NCI-H82 treated with DMSO at 0.1 percent for 48 hours (cell line): Measurements from ENCODE around the gene CLIC5.

ENCODE experiments used
- DNase-seq: peaks from one replicate; lab custom pipeline; 2025; ENCODE audit not compliant: unreplicated experiment; lab: John Stamatoyannopoulos, UW

CLIC5 gene

DNA sequence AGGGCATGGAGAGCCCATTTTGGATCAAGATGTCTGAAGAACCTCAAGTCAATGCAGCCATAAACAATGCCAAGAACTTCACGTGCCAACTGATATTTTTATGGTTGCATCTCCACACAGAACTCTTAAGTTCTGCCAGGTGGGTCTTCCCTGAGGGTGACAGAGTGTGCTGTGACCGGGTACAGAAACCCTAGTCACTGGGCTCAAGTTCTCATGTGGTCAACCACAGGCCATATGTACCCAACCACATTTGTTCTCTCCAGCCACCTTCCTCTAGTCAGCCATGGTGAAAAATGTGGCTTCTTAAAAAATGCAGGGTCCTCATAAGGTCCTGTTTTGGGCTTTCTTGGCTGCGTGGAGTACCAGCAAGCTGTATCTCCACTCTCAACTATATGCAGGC lies 48.9 kb downstream of the CLIC5 start:
- no peak for DNase-seq

- DNase-seq, result no peak
Measured at GRCh38 chr6:45966340-45966739, 49.3 kb downstream of the CLIC5 start.

- no peak for DNase-seq
Measured at GRCh38 chr6:45965792-45966191, 49.9 kb downstream of the CLIC5 start.

DNA sequence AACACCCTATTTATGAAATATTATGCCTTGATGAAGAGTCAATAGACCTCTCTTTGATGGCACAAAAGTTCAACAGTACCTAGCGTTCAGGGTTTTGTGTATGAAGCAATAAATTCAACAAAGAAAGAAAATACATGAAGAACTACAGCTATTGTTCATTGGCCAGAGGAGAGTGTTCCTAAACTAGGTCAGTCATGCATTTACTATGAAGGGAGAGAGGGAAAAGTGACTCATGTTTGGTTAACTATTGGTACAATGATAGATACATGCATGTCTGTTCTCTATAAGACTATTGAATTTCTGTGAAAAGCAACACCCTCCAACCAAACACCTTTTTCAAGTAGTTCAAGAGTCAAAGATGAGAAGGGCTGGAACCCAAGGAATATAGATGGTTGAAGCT lies 50.7 kb downstream of the CLIC5 start:
- DNase-seq, result no peak

GRCh38 chr6:45964300-45964699 lies 51.4 kb downstream of the CLIC5 start:
- no peak for DNase-seq

DNA sequence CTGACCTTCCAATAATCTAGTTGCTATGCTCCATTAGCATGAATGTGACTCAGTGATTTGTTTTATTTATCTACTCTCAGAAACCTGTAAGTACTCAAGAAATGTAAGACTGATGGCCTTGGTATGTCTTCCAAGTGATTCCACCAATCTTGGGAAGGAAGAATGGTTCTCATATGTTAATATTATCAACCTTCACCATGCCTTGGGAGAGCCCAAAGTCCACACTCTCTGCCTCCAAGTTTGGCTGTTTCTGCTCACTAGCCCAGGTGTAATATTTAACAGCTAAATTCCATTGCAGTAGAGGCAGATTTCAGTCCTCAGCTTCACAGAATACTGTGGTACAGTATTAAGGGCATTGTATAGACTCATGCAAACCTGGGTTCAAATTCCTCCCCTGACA lies 51.8 kb downstream of the CLIC5 start:
- no peak for DNase-seq

DNA sequence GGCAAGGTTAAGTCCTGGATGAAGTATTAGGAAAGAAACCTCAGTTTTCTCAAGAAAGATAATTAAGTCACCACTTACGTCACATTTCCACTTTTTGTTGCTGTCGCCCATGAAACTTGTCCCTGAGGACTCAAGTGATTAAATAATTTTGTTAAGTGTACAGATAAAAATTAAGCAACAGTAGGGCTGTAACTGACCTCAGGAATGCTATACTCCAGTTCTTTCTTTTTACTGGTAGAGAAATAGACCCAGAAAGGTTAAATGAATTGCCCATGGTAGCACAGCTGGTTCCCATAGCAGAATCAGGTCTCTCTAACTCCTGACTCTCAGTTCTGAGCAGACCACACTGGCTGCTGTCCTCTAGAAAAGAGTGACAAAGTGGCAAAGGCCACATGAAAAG lies 54.5 kb downstream of the CLIC5 start:
- no peak for DNase-seq

DNA sequence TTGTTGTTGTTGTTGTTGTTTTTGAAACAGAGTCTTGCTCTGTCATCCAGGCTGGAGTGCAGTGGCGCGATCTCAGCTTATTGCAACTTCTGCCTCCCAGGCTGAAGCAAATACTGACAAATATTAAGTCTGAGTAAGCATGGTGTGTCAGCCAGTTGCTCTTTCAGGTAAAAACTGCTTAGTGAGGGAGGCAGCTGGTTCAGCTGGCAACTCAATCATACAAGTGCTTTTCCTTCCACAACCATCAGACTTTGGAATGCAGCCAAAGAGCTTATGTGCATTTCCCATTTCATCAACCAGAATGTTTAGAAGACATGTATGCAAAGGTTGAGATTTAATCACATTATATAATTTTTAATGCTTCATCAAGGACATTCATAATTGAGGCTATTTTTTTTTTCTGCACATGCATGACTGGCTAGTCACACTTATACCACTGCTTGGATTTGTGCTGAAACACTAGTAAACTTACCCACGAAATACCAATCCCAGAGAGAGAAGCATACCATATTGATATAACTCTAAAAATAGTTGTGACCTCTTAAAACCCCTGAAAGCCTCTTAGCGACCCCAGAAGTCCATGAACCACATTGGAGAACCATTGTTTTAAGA lies 56.0 kb downstream of the CLIC5 start:
- peak; percentile 23 for DNase-seq

GRCh38 chr6:45956663-45957062 lies 59.0 kb downstream of the CLIC5 start:
- DNase-seq, result no peak

GRCh38 chr6:45956176-45956575 lies 59.5 kb downstream of the CLIC5 start:
- no peak for DNase-seq

- no peak for DNase-seq
Measured at GRCh38 chr6:45955597-45955996, 60.1 kb downstream of the CLIC5 start.

DNA sequence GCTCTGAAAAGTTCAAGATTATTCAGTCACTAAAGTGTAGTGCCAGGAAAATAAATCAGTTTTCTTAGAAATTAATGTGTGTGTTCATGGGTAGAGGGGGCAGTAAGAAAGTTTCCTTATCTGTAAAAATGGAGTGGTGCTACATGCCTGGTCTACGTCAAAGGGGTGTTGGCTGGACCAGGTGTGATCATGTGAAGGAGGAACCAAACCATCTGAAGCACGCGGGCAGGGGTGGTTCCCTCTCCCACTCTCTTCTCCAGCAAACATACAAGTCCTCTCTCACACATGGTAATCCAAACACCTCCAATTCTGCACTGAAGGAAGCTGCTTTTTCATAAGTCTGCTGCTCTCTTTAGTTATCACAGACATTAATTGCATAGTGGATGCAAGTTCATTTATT lies 63.1 kb downstream of the CLIC5 start:
- DNase-seq, result no peak

DNA sequence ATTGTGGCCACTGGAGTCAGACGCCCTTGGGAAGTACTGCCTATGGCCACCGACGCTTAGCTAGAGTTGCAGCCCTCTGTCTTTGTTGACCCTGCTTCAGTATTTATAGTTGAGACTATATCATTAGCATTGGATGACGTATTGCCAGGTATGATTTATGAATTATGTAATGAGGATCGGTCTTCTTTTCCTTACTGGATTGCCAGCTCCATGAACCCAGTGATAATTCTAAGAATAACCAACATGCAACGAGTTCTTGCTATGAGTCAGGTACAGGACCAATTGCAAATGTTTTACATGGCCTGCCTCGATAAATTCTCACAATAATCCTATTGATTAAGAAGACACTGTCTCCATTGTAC lies 63.5 kb downstream of the CLIC5 start:
- no peak for DNase-seq

GRCh38 chr6:45951321-45952167 lies 64.1 kb downstream of the CLIC5 start:
- no peak for DNase-seq

DNA sequence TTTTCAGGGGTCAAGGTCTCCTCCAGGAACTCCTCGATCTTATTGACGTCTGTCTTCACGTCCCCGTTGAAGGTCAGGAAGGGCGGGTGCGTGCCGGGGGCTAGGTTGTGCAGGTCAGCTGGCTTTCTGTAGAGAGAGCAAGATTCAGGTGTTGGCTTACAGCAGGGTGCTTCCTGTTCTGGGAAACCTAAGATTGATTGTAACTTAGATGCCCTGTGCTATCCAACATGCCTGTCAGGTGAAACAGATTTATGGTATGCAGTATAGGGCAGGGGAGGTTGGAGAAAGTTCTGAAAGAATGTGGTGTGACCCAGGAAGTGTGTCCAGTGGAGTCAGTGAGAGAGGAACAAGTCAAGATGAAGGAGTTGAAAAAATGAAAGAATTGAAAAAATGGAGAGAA lies 66.4 kb downstream of the CLIC5 start:
- DNase-seq, result no peak

DNA sequence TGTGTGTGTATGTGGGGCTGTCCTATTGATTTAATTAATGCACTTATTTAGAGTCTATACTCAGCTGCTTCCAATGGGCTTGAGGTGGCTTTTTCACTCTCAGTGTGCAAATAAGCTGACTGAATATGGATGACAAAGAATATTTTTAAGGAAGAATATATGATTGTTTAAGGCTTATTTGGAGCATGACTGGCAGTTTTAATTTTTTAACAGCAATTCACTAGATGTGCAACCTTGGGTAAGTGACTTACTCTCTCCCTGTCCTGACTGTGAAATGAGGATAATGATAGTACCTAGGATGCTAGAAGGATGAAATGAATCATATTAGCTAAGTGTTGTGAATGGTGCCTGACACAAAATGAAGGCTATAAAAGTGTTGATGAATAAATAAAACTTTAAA lies 67.9 kb downstream of the CLIC5 start:
- no peak for DNase-seq

DNA sequence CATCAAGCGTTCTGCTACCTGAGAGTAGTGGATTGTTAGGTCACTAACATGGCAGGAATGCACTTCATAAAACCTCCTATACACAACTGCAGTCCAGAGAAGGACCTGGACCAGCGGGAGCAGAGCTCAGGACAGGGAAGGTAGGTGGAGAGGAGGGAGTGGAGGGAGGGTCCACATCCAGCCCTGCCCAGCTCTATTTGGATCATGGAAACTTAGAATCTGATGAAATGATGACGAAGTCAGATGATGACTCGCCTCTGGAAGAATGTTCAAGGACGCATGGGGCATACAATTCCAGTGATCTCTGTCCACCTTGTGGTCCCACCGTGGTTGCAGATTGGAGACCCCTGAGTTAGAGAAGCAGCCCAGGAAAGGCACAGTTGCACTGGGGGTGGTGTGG lies 68.8 kb downstream of the CLIC5 start:
- no peak for DNase-seq

DNA sequence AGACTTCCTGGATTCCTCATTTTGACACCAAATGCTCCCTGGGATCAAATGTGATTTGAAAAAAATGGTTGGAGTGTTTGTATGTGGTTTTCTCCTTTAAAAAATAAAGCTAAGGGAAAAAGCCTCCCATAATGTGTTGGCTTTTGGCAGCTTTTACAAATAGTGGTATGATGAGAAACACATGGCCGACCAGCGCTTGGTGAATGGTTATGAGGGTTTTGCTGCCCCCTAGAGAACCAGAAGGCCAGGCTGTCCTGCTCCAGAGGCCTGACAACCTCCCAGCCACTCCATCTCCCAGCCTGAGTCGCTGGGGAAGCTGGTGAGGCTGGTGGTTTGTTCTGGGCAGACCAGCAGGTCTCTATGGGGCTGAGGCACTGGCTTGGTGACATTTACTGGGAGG lies 69.3 kb downstream of the CLIC5 start:
- DNase-seq, result no peak

GRCh38 chr6:45942953-45943352 lies 72.7 kb downstream of the CLIC5 start:
- DNase-seq, result no peak

GRCh38 chr6:45933855-45934254 lies 81.8 kb downstream of the CLIC5 start:
- no peak for DNase-seq

DNA sequence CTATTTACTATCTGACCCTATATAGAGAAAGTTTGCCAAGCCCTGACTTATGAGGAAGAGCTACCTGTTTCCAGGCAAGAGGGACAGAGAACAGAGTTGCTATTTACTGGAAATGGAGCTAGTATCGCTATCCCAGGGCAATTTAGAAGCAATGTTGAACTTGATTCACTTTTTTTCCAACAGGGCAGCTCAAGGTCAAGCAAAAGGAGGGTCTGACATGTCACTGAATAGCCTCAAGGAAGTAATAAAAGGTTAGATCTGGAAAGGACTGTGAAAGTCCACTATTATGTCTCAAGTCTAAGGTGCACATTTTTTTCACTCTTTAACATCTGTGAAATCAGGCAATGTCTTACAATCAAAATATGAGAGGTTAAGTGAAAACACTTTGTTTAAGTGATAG lies 84.4 kb downstream of the CLIC5 start:
- DNase-seq, result no peak

- peak; percentile 35 for DNase-seq
Measured at GRCh38 chr6:45930420-45931040, 85.1 kb downstream of the CLIC5 start.
